Esophagus squamous epithelium (tissue), 5 donors: ENCODE results near the gene RNF220. TPM values are rescaled to one million over a fixed set of nuclear protein-coding genes. Genes with fewer than 3 reads are reported as not detected.

ENCODE experiments used
- DNase-seq: peaks from one replicate; lab custom pipeline; 2025; lab: John Stamatoyannopoulos, UW
- H3K27ac ChIP-seq, 4 donors: fragments of 200-600 bp; sonication (generic); one replicate each; pipeline ENCODE4 v1.5.1; 2016 to 2019; ENCODE audit warnings: mild to moderate bottlenecking in 1 of 4
- H3K27me3 ChIP-seq, 4 donors: fragments of 200-600 bp; sonication (generic); 1 replicate in 3 of 4; 2 replicates in 1 of 4; pipeline versions ENCODE4 v1.5.1 to v1.6.0; 2017 to 2021; ENCODE audit warnings: antibody characterized with exemption in 1 of 4
- H3K36me3 ChIP-seq, 3 donors: fragments of 200-600 bp; sonication (generic); one replicate each; pipeline ENCODE4 v1.5.1; 2016 to 2019
- H3K4me1 ChIP-seq, 3 donors: fragments of 200-600 bp; sonication (generic); one replicate each; pipeline ENCODE4 v1.5.1; 2017 to 2019
- H3K4me3 ChIP-seq, 4 donors: fragments of 200-600 bp; sonication (generic); 1 replicate in 3 of 4; 2 replicates in 1 of 4; pipeline ENCODE4 v1.5.1; 2016 to 2019; ENCODE audit warnings: mild to moderate bottlenecking in 2 of 4, moderate library complexity in 1 of 4
- H3K9me3 ChIP-seq, 3 donors: fragments of 200-600 bp; sonication (generic); one replicate each; pipeline ENCODE4 v1.5.1; 2016 to 2019
- CTCF ChIP-seq, 6 experiments: fragments of 450-650 bp in 4 of 6; fragments of 200-600 bp in 2 of 6; sonication (generic) in 2 of 6; IDR thresholded peaks; one replicate each; pipeline ENCODE4 v1.5.1; 2016 to 2019; ENCODE audit warnings: antibody characterized with exemption in 6 of 6, mild to moderate bottlenecking in 4 of 6, moderate library complexity in 4 of 6
- POLR2A ChIP-seq, 4 donors: fragments of 450-650 bp; IDR thresholded peaks; one replicate each; pipeline ENCODE4 v1.6.1; 2017; ENCODE audit warnings: antibody characterized with exemption in 4 of 4, mild to moderate bottlenecking in 4 of 4, moderate library complexity in 3 of 4
- WGBS, 2 donors: methylation state at CpG; one replicate each; pipeline ENCODE4 v1.1.5; 2018; 5-methylcytosine and 5-hydroxymethylcytosine counted together
- intact Hi-C: fragments of 100-400 bp; cut with DNase I; formaldehyde crosslinking; loops from one replicate; pipeline ENCODE4 v1.15.0; 2022
- total RNA-seq, 4 donors: library from RNA; depleted of rRNA; stranded (reverse); fragments of >200 nt; gene quantifications; one replicate each; pipeline ENCODE4 v1.1.0, GENCODE V29; 2016
- donor health status: DM: yes; HTN: yes; CAD: no.

RNF220 gene
- total RNA-seq, 4 donors from 2014 or later = 44.8 to 111 (median 60.3) TPM

DNA sequence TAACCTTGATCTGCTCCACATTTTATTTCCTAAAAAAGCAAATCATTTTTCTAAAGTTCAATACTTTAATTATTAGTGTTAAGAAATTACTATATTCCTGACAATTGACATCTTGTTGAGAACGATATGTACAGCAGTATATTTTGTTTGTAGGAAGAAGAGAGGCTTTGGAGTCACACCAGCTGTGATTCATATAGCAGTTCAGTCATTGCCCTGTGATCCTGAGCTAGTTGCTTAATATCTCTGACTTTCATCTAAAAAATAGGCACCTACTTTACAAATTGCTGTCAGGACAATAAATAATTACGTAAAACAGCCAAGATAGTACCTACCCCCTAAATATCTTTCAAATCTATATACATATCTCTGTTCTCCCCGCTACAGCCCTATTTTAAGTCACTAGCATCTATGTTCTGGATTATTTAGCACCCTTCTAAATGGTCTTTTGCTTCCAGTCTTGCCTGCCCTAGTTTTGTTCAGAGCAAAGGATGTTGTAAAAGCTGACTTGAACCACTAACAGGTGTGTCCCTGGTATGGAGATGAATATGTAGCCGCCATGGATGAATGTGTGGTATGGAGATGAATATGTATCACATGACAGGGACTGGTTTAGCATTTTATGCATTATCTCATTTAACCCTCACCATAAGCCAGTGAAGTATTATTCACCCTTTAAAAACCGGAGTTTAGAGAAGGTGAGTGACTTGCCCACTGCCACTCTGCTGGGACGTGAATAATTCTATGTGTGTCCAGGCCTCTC, 42.2 kb downstream of the RNF220 start:
- intact Hi-C loops = no loop called here

GRCh38 chr1:44453798-44454349, 48.8 kb downstream of the RNF220 start:
- no peak for DNase-seq
- Histone ChIP-seq H3K4me3 (no peak overlapping the region), H3K4me1 (no peaks in the 10 kb centered on the region), H3K27ac (no peak overlapping the region), H3K27me3 (peaks cover 0 to 42% (median 0%) of the 10 kb centered on the region in 4 donors), H3K36me3 (no peaks in the 10 kb centered on the region), H3K9me3 (no peaks in the 10 kb centered on the region)
- intact Hi-C loops = no loop called here
- TF ChIP-seq POLR2A (IDR thresholded peaks at IDR 0.05) (no peak), CTCF (IDR thresholded peaks at IDR 0.05) (no peak)

More for the DNA sequence above, 42.2 kb downstream of the RNF220 start:
- Histone ChIP-seq H3K36me3 (no peaks in the 10 kb centered on the region), H3K9me3 (no peaks in the 10 kb centered on the region), H3K27me3 (peaks cover 0 to 30% (median 0%) of the 10 kb centered on the region in 4 donors), H3K4me3 (no peak overlapping the region), H3K4me1 (no peaks in the 10 kb centered on the region), H3K27ac (no peak overlapping the region)
- no peak for TF ChIP-seq POLR2A (IDR thresholded peaks at IDR 0.05)
- no peak for TF ChIP-seq CTCF (IDR thresholded peaks at IDR 0.05)
- DNase-seq = no peak
- WGBS, 2 donors = 82% methylated on average over 6 of the region's 6 CpGs

GRCh38 chr1:44454704-44455103, 49.6 kb downstream of the RNF220 start:
- H3K4me3 ChIP-seq = no peak overlapping the region
- H3K9me3 ChIP-seq = no peaks in the 10 kb centered on the region
- H3K27ac ChIP-seq = no peak overlapping the region
- no peak for DNase-seq
- peaks cover 0 to 42% (median 0%) of the 10 kb centered on the region in 4 donors for H3K27me3 ChIP-seq
- no peaks in the 10 kb centered on the region for H3K4me1 ChIP-seq
- 89 to 93% methylated on average over 3 of the region's 3 CpGs for WGBS, 2 donors
- intact Hi-C loops = no loop called here
- TF ChIP-seq POLR2A (IDR thresholded peaks at IDR 0.05) (no peak), CTCF (IDR thresholded peaks at IDR 0.05) (no peak)
- no peaks in the 10 kb centered on the region for H3K36me3 ChIP-seq

- no peak for DNase-seq
- Histone ChIP-seq H3K4me3 (no peak overlapping the region), H3K36me3 (no peaks in the 10 kb centered on the region), H3K9me3 (no peaks in the 10 kb centered on the region), H3K27me3 (peaks cover 0 to 47% (median 0%) of the 10 kb centered on the region in 4 donors), H3K4me1 (no peaks in the 10 kb centered on the region), H3K27ac (no peak overlapping the region)
- TF ChIP-seq CTCF (IDR thresholded peaks at IDR 0.05) (no peak), POLR2A (IDR thresholded peaks at IDR 0.05) (no peak)
- 65 to 70% methylated on average over 8 to 12 of the region's 12 CpGs for WGBS, 2 donors
- intact Hi-C loops = no loop called here
These were observed 55.2 kb downstream of the RNF220 start for GRCh38 chr1:44460107-44460882.

GRCh38 chr1:44464361-44464760, 59.3 kb downstream of the RNF220 start:
- no peak overlapping the region for H3K4me3 ChIP-seq
- H3K27ac ChIP-seq = no peak overlapping the region
- H3K4me1 ChIP-seq = no peaks in the 10 kb centered on the region
- intact Hi-C loops = no loop called here
- peaks cover 0 to 24% (median 0%) of the 10 kb centered on the region in 4 donors for H3K27me3 ChIP-seq
- DNase-seq = no peak
- WGBS, 2 donors = 77 to 82% methylated on average over 3 of the region's 3 CpGs
- H3K36me3 ChIP-seq = no peaks in the 10 kb centered on the region
- no peak for TF ChIP-seq POLR2A (IDR thresholded peaks at IDR 0.05)
- no peak for TF ChIP-seq CTCF (IDR thresholded peaks at IDR 0.05)
- H3K9me3 ChIP-seq = no peaks in the 10 kb centered on the region
